HG03521 (cell line): ENCODE results near the gene STX11.

ENCODE experiments used
- ATAC-seq: cut with Tn5 transposase; IDR thresholded peaks from one replicate; pipeline ENCODE4 v1.9.1; 2021; ENCODE audit warnings: mild to moderate bottlenecking, moderate library complexity; ENCODE audit not compliant: unreplicated experiment

The STX11 gene

DNA sequence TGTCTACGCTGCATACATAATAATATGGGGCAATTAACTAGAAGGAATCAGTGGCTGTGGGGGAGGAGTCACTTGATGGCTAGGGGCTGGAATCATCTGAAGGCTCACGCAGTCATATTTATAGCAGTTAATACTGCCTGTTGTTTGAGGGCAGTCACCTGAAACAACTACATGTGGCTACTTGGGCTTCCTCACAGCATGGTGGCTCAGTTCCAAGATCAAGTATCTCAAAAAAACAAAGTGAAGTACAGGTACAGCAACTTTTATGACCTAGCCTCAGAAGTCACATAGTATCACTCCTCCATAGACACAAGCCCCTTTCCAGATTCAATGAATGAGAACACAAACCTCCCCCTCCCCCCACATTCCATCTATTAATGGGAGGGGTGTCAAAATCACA, 63.7 kb downstream of the STX11 start:
- ATAC-seq = no peak

DNA sequence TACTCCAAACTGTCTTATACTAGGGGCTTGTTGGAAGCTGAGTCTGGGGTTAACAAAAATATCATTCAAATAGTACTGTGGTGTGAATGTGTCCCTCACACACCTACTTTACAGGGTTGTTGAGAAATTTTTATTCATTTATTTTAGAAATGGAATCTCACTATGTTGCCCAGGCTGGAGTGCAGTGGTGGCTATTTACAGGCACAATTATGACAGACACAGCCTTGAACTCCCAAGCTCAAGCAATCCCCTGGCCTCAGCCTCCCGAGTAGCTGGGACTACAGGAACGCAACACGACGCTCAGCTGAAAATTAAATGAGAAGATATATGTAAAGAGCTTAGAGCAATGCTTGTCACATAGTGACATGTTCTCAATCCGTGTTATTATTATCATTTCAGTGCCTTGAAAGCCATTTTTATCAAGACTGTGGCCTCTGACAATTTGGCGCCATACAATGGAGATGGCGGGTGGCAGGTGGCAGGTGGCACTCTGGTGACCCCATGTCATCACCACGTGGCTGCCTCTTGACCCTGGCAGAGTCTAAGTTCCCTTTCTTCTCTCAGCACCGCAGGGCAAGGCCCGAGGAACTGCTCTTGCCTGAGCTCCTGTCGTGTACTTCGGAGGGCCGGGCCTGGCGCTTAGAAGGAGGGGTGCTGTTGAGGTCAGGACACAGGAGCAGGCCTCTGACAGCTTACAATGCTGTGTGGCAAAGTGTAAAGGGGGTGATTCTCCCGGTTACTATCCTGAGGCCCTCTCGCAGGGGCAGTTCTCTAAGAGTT, 64.5 kb downstream of the STX11 start:
- ATAC-seq = no peak

DNA sequence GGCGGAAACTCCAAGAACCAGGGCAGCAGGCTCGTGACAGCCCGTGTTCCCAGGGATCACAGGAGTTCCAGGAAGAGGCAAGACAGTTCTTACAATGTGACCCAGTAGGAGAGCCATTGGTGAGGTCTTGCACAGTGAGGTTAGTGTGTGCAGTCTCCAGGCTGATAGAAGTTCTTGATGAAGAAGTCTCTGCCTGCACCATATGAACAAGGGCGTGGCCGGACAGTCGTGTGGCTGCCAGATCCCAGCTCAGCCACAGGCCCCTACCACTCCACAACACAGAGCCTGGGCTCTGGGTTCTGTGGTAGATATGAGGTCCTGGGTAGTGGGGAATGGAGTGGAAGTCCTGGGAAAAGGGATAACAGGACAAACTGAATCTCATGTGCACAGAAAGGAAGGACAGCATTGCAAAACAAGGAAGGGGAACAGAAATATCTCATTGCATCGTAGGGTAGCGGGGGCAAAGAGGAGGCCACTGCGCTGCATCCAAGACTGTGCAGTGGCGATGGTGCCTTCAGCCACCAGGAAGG, 65.2 kb downstream of the STX11 start:
- ATAC-seq = no peak

DNA sequence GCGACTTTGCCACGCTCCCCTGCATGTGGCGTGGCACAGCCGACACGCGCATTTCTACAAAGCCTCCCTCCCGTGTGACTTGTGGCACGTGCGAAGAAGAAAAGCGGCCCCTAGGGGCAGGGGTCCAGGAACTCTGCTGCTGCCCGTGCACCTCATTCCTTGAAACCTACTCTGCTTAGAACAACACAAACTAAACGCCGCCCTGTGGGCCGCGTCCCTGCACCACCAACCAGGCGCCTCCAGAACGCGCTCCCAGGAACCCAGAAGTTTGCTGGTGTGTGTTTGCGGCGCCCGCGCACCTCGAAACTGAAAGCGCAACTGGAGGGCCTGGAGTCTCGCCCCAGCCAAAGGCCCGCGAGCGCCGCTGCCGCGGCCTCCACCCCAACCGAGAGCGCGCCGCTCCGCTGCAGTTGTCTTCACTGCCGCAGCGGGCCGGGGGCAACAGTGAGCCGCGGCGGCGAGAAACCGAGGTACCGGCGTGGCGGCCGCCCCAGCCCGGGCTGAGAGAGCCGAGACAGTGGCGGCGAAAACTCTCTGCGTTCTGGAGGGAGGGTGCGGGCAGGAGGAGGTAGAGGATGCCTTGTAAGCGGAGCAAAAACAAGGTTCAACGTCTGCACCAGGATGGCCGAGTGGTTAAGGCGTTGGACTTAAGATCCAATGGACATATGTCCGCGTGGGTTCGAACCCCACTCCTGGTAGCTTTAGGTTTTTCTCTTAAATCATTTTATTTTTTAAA, 65.8 kb downstream of the STX11 start:
- ATAC-seq = peak; percentile 88

DNA sequence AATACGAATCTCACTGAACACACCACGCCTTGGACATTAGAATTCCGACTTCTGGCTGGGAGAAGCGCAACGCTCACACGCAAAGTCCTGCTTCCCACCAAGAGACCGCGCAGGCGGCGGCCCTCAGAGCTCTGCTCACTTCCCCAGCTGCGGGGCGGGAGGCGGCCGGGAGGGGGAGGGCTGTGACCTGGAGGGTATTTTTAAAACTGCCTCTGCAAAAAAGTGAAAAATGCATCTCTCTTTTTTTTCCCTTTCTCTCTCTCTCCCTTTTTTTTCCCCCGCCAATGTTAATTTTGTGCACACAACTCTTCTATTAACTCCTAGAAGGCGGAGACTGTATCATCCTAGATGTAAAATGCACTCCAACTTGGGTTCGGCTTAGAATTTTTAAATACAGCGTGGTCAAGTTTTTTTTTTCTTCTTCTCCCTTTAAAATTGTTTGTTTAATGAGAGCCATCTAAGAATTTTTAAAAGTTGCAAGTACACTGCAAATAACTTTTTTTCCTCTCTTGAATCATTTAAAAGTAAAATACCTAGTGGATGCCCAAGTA, 66.4 kb downstream of the STX11 start:
- ATAC-seq = peak; percentile 44

DNA sequence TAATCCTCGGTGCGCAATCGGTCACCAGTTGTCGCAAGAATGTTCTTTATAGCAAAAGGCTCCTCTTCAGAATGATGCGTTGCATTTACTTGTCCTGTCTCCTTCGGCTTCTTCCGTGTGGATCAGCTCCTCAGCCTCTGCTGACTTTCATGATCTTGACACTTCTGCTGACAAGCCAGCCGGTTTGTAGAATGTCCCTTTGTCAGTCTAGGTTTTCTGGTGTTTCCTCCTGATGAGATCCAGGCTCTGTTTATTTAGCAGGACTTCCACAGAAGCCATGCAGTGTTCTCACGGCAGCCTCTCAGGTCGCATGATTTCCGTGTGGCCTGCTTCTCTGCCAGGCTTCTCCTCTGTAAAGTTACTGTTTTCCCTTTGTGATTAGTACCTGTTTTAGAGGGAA, 66.9 kb downstream of the STX11 start:
- ATAC-seq = no peak

DNA sequence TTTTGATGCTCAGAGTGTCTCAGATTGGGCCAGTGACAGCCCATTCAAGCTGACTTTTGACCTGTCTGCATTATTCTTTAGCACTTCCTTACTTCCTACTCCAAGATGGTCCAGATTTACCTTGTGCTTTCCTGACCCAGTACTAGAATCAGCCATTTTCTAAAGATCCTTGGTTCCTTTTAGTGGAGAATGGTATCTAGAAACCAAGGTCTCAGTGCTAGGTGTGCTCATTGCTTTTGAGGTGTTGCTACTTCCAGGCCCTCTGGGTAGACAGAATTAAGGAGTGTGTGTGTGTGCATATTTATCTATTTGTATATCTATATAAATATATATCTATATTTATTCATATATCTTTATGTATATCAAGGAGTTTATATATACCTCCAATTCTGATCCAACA, 67.5 kb downstream of the STX11 start:
- no peak for ATAC-seq

DNA sequence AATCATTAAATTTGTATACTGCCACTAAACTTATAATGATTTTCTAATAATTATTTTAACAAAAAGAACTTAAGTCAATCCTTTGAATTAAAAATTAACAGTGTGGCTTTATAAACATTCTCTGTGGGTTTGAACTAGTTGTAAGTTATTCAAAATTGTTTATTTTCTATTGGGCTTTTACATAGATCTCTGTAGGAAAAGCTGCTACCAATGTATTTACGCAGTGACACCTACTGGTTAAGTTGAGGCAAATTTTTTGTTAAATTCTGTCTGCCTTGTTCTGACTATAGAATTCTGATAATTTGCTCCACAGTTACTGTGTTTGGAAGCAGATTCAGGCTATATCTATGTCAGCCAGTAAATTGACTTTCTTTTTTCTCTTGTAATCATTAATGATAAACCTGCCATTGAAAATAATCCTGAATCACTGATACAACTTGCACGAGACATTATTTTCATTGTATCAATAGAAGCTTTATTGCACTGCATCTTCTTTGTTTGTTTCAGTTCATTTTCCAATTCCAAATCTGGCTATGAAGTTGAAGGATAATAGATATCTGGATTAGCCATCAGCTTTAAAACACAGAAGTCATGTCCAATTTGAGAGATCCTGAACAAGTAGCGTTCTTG, 68.9 kb downstream of the STX11 start:
- no peak for ATAC-seq

DNA sequence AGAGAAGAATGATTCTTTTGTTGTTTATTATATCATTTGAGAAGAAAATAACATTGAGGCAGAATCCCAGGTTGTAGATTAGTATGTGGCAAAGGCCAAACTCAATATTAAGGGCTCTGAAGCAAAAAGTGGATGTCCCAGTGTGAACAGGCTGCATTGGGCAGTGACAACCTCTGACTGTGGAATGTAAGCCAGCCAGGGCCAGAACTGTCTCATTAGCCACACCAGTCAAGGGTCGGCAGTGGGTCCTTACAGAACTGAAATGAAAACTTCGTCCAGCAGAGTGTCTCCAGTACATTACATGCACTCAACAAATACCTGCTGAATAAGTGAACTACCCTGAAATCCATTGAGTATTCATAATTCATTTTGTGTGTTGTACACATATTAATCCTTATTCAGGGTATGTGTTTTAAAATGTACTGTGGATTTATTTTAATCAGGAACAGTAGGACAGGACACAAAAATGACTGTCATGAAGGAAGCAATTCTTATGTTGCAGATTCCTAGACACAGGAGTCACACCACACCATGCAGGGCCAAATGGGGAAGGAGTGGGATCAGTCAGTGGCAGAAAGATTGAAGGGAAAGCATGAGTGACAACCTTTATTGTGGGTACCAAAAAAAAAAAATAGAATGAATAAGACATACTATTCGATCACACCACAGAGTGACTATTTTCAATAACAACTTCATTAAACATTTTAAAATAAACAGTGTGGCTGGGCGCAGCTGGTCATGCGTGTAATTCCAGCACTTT, 69.9 kb downstream of the STX11 start:
- ATAC-seq = no peak

DNA sequence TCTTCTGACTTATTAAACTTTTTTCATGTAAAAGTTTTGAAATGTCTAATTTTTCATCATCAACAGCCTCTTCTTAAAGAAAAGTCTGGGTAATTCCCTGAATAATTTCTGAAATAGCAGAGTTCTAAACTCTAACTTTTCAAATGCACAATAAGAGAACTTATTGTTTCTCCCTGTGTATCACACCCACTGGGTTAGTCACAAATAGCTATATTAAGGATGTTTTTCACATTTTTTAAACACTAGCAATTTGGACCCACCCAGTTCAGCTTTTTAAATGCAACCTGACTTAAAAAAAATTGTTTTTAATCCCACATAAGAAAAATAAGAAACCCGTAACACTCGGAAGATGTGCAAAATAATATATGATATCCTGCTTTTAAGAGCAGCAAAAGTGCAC, 73.4 kb downstream of the STX11 start:
- no peak for ATAC-seq

DNA sequence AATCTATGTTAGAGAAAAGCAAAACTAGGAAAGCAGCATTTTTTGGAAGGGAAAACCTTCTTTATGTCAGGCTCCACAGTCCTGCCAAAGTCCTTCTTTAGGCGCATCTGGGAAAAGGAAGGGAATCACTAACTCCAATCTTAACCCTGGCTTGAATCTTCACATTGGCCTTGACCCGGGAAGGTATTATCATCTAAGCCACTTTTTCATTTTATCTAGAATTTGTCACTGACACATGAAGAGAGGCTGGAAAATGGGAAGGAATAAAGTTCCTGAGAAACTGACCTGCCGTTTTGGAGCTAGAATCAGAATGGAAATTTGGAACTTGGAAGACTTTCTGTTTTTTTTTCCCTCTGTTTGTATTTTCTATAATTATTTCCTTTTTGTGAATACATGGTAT, 81.4 kb downstream of the STX11 start:
- ATAC-seq = no peak

DNA sequence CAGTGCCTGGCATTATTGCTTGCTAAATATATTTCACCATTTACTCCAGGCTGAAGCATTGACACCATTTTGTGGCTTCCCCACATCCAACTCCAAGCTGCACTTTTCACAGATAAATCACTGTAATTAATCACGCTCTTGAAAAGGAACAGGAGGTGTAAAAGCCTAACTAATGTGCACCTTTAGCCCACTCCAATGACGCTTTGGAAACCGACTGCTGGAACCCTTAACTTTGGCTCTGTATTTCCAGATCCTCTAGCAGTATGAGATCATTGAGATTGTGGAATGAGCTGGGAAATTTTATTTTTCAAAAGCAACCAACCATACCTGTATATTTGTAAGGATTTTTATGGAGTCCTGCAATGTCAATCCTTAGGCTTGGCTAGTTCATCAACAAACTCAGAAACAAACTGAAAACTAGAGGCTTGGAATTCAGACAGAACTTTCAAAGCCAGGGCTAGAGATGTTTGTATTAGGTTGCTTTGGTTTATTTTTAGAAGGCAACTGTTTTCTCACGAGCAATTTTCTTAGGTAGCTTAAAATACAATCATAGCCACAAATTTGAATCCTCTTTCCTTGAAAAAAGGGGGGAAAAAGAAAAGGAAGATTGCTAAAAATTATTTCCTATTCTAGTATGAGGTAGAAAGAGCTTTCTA, 82.0 kb downstream of the STX11 start:
- ATAC-seq = no peak

DNA sequence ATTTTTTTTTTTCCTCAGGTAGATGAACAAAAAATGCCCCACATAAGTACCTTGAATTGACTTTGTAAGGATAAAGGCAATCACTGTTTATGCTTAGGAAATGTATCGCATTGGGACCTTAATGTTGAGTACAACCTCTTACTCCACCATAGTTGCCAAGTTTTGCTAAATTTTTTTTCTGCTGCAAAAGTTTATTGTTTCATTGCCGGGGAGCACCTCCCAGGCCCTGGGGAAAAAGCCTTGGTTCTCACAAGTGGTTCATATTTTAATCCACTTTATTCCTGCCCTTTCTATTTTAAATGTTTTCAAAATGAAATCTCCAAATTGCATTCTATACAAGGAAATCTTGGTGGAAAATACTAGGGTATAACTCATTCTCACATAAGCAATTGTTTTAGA, 82.5 kb downstream of the STX11 start:
- no peak for ATAC-seq

DNA sequence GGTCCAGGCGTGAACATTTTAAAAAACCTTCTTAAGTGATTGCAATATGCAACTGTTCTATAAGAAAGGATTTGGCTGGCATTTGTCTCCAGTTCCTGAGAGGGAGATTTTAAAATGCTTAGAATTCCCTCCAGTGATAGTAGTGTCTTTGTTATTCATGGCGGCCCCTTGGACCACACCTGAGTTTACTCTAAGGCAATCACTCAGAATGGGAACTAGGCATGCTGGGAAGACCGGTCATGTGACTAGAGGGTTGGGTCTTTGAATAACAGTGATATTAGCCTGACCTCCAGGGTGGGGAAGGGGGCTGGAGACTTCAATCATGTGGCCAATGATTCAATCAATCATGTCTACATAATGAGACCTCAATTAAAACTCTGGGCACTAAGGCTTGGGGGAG, 84.1 kb downstream of the STX11 start:
- ATAC-seq = no peak

DNA sequence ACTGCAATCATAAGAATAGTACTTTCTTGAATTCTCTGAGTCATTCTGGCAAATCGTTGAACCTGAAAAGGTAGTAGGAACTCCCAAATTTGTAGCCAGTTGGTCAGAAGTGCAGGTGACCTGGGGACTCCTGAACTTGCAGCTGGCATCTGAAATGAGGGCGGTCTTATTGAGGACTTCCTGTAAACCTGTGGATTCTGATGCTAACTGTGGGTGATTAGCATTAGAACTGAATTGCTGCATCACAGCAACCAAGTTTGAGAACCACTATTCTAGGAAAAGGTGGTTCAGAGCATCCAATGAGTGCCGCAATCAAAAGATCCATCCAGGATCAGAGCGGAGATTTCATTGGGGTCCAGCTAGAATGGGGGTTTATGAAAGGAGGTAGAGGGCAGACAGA, 84.6 kb downstream of the STX11 start:
- ATAC-seq = no peak
